Sciatic nerve (tissue), 2 donors: ENCODE data around the gene TMUB1. TPM values are rescaled to one million over a fixed set of nuclear protein-coding genes. Genes with fewer than 3 reads are reported as not detected.

ENCODE experiments used
- ATAC-seq: fragments of 200-7000 bp; cut with Tn5 transposase; one replicate; pipeline ENCODE4 v1.9.1; 2020; ENCODE audit warnings: mild to moderate bottlenecking, moderate library complexity
- DNase-seq: peaks from one replicate; pipeline ENCODE4 v3.0.0-alpha.2; 2020; ENCODE audit warnings: low spot score
- intact Hi-C: fragments of 100-400 bp; cut with DNase I; formaldehyde crosslinking; loops from one replicate; pipeline ENCODE4 v1.14.2; 2022
- total RNA-seq: library from RNA; stranded (reverse); fragmentation: NEBNext Ultra II Directional; extraction: Animal tissue kit (Norgen Biotek cat#: 25700); gene quantifications from one replicate; pipeline ENCODE4 v1.2.1, GENCODE V29; 2021
- donor health status: DM: no; HTN: no; CAD: no.
- donor health status: DM: no; HTN: no; CAD: no.

The TMUB1 gene
- total RNA-seq, 1 donor from 2014 or later, result 27.8 TPM

DNA sequence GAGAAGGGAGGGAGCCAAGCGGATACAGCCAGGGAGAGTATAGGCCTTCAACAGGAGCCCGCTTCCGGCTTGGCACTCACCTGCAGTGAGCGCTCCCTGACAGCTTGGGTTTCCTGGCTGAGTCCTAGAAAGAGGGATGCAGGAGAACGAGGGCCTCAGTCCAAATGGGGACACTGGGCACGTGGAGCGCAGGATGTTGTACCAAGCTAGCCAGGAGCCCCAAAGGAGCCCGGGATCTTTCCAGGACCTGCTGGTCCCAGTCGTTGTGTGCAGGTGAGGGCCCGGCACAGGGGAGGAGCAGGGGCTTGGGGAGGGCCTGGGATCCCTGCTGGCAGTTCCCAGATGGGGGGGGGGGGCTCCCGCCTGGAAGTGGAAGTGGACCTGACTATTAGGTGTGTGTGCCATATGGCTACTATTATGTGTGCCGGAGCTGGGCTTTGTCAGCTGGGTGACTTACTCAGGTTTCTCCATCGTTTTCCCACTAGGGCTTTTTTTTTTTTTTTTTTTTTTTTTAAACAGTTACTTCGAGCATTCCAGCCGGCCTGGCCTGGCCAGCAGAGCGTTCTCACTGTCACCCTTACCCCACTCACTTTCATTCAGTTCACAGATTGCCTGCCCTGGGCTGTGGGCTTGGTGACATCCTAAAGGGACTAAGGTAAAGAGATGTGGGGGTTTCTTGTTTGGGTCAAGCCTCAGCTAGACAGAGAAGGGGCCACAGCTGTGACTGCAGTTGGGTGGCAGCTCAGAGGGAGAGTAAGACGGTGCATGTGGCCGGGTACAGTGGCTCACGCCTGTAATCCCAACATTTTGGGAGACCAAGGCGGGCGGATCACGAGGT, 6.8 kb upstream of the TMUB1 start:
- ATAC-seq (no peak), DNase-seq (peak; percentile 56)
- intact Hi-C loops, result no loop called here

DNA sequence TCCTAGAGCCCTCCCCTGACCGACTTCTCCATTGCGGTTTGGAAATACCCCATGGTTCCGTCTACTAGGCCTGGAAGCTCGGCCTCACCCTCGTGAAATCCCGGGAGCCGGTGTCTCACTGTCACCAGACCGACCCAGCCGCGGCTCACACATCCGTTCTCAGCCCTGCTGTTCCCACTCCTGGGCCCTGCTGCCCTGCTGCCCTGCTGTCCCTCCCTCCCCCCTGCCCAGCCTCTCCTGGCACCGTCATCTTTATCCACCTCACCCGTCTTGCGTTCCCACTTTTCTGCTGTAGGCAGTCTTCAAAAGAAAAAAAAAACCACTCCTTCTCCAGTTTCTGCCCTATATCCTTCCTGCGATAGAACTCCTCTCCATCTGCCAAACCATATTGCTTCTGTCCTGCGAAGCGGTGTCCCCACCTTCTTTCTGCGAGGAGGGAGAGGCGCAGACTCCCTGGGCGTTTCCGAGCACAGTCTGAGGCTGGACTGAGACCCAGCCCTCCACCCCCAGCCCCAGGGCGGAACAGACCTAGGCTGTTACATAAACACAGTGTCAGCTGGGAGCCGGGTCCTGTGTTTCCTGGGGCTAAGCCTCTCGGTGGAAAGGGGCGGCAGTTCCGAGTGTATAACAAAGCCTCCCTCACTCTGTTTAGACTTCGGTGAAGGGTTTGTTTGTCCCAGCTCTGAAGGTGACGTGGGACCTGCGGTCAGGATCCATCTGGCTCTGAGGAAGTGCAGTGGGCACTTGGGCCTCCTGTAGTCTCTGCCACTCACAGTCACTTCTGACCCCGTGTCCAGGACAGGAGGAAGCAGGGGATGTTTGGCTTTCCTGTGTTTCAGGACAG, 5.8 kb upstream of the TMUB1 start:
- DNase-seq, result peak; percentile 86
- intact Hi-C loops, result no loop called here
- peak; percentile 56 for ATAC-seq

DNA sequence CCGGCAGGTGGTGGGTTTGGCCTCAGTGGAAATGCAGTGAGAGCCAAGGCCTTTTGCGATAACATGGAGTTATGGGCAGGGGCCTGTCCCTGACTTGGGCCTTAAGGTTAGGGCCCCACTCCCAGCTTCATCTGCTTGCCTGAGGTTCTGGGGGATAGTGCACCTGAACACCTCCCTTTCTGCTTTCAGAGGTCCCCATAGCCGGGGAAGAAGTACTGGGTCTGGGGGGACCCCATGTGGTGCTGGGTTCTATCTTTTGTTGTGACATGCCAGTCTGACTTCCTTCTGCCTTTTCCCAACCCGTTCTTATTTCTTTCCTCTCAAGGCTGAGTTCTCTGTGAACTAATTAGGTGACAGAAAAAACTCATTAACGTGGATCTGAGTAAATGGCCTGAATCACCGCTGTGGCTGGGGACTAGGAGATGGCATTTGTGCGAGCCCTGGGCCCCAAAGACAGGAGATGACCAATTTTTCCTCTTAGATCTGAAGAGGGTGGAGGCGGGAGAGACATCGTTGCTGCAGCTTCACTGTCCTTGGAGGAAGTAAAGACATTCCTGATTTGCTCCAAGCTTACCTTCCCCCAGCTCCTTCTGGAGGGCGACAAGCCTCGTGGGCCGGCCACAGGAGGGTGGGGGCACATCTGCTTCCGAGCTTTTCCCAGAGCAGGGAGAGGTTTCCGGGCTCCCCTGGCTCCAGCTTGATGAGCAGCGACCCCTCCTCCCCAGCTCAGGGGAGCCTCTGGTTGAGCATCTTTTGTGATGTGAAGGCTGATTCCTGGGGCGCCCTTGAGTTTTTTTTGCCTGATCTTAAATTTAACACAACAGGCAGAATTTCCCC, 4.9 kb upstream of the TMUB1 start:
- DNase-seq, result no peak

DNA sequence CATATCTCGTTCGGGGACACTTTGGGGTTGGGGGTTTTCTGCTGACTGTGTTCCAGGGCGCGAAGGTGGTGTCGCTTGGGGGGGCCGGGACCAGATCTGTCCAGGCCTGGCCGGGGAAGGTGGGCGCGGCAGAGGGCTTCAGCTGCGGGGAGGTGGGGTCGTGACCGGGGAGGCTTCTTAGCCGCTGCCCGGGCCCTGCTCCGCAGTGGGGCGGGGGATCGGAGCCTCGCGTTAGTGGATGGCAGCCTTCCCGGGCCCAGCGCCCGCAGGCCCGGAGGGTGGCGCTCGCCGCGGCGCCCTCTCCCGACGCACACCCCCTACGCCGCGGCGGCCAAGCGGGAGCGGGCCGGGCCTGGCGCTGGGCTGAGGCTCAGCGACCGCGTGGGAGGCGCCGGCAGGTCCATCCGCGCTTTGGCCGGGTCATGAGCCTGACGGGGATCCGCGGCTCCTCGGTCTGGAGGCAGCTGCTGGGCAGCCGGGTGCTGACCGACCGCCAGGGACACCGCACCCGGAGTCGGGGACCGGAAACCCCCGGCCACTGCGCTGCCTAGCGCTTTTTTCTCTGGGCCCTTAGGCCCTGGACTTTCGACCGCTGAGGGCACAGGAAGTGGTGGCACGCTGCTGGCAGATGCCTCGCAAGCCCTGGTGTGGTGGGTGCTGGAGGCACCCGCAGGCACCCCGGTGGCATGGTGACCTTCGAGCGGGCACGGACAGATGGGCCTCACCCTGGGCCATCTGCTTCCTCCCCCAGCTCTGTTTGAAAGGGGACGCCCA, 4.1 kb upstream of the TMUB1 start:
- intact Hi-C loops, result no loop called here
- DNase-seq (peak; percentile 79), ATAC-seq (peak; percentile 27)

More for the DNA sequence above, 4.9 kb upstream of the TMUB1 start:
- ATAC-seq, result no peak
- intact Hi-C loops, result no loop called here

DNA sequence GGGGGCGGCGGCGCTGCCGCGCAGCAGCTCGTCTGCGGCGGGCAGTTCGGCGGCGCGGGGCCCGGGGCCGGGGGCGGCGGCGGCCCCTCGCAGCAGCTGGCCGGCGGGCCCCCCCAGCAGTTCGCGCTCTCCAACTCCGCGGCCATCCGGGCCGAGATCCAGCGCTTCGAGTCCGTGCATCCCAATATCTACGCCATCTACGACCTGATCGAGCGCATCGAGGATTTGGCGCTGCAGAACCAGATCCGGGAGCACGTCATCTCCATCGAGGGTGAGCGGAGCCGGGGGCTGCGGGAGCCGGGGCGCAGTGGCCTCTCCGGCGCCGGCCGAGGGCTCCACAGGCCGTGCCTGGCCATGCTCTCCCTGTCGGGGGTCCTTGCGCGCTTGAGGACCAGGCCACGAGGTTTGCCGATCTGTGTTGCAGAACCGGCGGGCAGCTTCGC, 3.5 kb upstream of the TMUB1 start:
- intact Hi-C loops, result no loop called here
- DNase-seq, result peak; percentile 67
- ATAC-seq, result no peak

DNA sequence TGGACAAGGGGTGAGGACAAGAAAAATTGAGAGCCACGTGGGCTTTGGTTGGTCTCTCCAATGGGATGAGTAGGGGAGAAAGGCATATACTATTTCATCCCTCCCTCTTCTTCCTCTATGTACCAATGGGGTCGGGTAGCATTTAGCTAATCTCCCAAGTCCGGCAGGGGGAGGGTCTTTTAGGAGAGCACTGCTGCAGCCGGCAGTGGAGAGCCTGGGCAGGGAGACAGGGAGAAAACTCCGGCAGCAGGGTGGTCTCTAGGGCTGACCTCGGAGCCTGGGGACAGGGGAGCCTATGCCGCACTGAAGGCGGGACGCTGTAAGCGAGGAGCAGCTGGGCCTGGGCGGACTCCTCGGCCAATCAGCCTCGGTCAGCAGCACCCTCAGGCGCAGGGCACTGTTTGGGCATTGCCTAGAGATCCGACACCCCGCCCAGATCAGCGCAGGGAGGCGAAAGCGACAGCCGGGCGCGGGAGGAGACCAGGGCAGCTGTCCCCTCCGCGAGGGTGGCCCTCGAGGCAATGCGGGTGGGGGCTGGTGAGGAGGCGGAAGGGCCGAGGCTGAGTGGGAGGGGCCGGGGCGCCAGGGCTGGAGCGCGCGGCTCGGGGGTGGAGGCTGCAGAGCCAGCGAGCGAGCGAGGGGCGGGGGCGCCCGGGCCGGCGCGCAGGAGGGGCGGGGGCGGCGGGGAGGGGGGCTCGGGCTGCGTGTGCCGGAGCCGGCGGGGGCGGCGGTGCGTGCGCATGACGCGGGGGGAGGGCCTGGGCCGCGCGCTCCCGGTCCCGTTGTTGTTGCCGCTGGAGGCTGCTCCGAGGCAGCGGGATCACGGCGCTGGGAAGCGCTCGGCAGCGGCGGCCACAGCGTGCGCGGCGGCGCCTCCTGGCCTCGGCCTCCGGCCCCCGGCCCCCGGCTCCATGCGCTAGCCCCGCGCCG, 2.7 kb upstream of the TMUB1 start, which contains the start of gene AGAP3:
Gene AGAP3, plus strand, starts transcription at position 785 of the 930 bp plus-strand sequence. CDS start 267 bp downstream, outside the sequence.
- intact Hi-C loops, result no loop called here
- DNase-seq, result peak; percentile 93

DNA sequence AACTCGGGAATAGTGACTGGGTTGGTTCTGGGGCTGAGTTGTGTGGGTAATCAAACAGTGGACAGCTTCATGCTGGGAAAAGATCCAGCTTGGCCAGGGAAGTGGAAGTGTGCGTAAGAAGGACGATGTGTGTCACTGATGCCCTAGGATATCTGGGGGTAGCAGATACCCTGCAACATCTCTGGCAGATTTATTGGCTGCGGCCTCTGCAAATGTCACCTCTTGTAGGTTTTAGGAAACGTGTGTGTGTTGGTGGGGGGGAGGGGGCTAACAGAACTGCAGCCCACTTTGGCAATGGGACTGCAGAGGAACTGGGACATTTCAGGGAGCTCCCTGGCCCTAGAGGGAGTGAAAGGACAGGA, 2.0 kb upstream of the TMUB1 start:
- intact Hi-C loops, result no loop called here
- DNase-seq (peak; percentile 57), ATAC-seq (no peak)

More for the DNA sequence above, 2.7 kb upstream of the TMUB1 start, which contains the start of gene AGAP3:
- ATAC-seq, result peak; percentile 76

DNA sequence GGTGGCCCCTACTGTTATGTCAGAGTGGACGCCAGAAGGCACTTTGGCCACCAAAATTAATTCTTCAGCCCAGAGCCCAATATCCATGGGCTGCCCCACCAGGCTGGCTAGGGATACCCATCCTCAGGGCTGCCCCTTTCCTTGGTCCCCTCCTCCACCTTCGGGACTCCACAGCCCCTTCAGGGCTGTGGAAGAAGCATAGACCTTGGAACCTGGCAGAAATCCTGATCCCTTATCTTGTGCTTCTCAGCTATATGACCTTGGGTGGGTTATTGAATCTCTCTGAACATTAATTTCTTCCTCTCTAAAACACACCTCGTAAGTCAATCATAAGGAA, 499 bp upstream of the TMUB1 start:
- ATAC-seq (no peak), DNase-seq (no peak)
- intact Hi-C loops, result no loop called here

DNA sequence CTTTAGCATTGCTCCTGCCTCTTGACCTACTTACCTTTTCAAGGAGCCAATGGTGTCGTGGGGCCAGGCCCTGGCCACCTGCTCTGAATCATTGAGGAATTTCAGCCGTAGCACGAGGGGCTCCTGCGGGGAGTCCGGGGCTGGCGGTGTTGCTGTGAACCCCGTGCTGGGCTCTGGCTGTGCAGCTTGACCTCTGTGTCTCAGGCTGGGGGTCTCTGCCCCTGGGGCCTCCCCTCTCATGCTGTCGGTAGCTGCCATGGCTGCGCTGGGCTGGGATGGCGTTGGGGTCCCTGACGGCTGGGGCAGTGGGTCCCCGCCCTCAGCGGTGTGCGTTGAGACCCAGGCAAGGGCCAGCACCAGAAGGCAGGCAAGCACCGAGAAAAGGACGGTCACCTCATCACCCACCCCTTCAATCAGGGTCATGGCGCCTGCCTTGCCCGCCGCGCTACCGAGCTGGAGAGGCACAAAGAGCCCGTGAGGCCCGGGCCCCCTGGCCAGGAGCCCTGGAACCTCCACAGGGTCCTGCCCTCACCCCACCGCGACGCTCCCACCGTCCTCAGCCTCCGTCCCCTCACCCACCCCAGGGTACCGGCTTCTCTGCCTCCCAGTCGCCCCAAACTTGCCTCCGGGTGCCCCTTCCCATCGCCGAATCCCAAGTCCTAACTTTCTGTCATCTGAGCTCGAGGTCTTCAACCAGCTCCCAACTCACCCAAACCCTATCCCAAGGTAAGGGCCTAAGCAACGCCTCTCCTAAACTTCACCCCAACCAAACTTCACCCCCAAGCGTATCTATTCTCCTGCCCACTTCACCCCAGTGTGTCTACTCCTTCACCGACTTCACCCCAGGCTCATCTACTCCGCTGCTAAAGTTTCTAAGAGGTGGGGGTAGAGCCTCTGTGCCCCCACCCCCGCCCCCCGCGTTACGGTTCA, 887 bp downstream of the TMUB1 start:
- ATAC-seq, result no peak
- DNase-seq, result peak; percentile 66
- intact Hi-C loops, result no loop called here

DNA sequence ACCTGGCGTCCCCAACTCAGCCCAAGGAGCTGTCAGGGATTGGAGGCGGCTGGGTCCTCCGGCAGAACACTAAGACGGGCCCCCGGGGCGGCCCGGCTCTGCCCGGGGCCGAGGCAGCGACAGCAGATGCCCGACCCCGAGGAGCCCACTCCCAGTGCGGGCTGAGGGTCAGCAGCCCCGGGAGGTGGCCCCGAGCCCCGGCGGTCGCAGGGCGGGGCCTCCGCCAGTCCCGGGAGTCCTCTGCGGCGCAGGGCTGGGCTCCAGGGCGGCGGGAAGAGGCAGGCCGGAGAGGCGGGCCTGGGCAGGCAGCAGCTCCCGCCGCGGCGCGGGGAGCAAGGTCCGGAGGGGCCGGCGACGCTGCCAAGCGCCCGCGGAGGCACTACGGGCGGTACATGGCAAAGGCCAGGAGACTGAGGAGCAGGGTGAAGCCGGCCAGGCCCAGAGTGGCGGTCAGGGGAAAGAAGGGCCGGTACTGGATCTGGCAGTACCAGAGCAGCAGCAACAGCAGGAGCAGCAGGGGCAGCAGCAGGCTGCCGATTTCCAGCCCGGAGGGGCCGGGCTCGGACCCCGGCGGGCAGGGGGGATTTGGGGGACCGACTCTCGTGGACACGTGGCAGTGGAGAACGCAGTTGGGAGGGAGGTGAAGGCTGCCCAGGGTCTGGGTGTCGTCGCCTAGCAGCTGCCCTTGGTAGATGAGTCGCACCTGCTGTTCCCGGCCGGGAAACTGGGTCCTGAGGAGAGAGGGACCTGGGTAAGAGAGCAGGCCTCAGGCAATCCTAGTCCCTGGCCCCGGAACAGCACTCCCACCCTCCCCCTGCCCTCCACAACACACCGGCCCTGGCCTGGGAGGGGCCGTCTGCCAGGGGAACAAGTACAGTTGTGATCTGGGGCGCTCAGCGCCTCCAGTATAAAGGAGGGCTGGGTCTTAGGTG, 1.9 kb downstream of the TMUB1 start:
- ATAC-seq (no peak), DNase-seq (peak; percentile 73)
- intact Hi-C loops, result no loop called here

DNA sequence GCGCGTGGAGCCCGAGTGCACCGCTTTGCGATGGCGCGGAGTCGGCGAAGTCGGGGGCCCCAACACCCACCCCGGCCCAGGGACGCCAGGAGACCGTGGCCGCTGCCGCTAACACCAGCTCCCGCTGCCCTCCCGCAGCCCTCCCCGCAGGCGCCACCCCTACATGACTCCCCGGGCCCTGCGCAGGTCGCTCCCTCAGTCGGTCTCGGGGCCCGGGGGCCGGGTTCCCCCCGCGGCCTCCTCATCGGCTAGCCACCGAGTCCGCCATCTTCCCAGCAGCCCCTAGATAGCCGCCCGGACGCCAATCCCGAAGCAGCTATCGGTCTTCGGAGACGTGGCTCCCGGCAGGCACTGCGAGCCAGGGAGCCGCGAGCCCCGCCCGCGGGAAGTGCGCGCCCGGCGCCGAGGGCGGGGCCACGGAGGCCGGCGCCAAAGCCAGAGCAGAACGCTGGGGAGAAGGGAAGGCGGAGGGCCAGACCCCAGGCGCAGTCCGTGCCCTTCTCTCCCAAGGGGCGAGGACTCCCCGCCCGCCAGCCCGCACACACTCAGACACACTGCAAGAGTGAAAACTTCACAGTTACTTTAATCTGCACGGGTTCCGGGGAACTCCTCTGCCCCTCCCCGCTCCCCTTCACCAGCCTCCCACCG, 2.6 kb downstream of the TMUB1 start, which contains the start of gene FASTK:
Gene FASTK, minus strand, starts transcription at position 288 of the 648 bp plus-strand sequence. Its CDS starts 43 bp downstream, at position 245.
- peak; percentile 93 for DNase-seq
- intact Hi-C loops, result no loop called here
- ATAC-seq, result peak; percentile 84

DNA sequence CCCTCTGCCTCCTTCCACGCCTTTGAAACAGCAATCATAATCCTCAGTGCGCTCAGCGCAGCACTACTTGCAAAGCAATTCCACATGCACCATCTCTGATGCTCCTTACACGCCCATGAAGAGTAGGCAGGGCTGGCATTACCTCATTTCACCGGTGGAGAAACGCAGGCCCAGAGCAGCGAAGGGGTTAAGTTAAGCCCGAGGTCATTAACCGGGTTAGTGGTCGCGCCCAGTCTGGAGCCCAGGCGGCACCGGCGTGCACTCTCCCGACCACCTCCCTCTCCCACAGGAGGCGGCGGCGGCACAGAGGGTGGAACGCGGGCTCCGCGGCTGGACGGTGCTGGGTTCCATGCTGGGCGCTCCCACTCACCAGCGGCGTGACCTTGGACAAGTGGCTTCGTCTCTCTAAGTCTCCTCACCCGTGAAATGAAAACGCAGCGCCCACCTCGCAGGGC, 3.2 kb downstream of the TMUB1 start:
- ATAC-seq (peak; percentile 0), DNase-seq (no peak)
- intact Hi-C loops, result no loop called here

DNA sequence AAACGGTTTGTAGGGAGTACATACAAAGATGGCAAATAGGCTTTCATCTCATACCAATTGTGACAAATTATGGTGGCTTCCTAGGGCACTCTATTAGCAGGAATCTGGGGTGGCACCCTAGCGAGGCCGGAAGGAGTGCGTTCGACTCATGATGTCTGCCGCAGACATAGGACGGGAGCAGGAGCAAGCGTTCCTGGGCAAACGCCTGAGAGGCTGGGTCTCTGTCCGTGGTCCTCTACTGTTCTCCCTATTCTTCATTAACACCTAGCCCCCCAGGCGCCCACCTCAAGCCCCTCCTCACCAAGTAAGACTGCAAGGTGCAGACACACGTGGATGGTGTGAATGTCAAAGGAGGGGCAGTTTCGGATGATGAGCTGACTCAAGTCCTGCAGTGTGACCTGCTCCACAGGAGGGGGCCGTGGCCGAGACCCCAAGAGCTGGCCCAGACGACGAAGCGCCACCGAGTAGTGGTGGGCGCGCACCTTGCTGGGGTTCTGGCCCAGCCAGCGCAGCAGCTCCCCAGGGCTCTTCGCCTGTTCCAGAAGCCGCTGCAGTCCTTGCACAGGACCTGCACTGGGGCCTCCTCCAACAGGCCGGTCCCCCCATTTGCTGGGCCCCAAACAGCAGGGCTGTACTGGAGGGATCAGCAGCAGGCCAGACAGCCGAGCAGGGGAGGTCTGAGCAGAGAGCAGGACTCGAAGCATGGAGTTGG, 3.9 kb downstream of the TMUB1 start:
- intact Hi-C loops, result no loop called here
- ATAC-seq (no peak), DNase-seq (no peak)
